GM18505 (cell line): ENCODE data around the gene PLXNA2.

Experiments used
- ATAC-seq: cut with Tn5 transposase; IDR thresholded peaks from one replicate; pipeline ENCODE4 v1.9.1; 2021; ENCODE audit not compliant: unreplicated experiment
- POLR2A ChIP-seq: IDR thresholded peaks from 4 replicates; pipeline ENCODE4 v1.6.1; 2011; ENCODE audit warnings: borderline replicate concordance; ENCODE audit not compliant: insufficient read depth, insufficient read length; ENCODE audit errors: extremely low read depth

Gene PLXNA2

GRCh38 chr1:208243527-208243966 is 637 bp downstream of the PLXNA2 start:
- TF ChIP-seq POLR2A, result no peak
- ATAC-seq, result no peak

- no peak for TF ChIP-seq POLR2A
- ATAC-seq, result no peak
These were observed 1.1 kb downstream of the PLXNA2 start for GRCh38 chr1:208242941-208243526.

- ATAC-seq, result no peak
- TF ChIP-seq POLR2A, result no peak
These were observed 2.0 kb downstream of the PLXNA2 start for GRCh38 chr1:208242146-208242545.

- no peak for ATAC-seq
- TF ChIP-seq POLR2A, result no peak
These were observed 2.7 kb downstream of the PLXNA2 start for GRCh38 chr1:208241512-208241911.

GRCh38 chr1:208240662-208241355 is 3.4 kb downstream of the PLXNA2 start:
- ATAC-seq, result no peak
- no peak for TF ChIP-seq POLR2A

- ATAC-seq, result no peak
- TF ChIP-seq POLR2A, result no peak
These were observed 4.5 kb downstream of the PLXNA2 start for GRCh38 chr1:208239473-208240381.

GRCh38 chr1:208238710-208239472 is 5.3 kb downstream of the PLXNA2 start:
- TF ChIP-seq POLR2A, result no peak
- ATAC-seq, result no peak

GRCh38 chr1:208237241-208237640 is 6.9 kb downstream of the PLXNA2 start:
- no peak for TF ChIP-seq POLR2A
- ATAC-seq, result no peak

GRCh38 chr1:208235982-208236761 is 8.0 kb downstream of the PLXNA2 start:
- ATAC-seq, result peak; percentile 51
- no peak for TF ChIP-seq POLR2A

- no peak for ATAC-seq
- TF ChIP-seq POLR2A, result no peak
These were observed 8.7 kb downstream of the PLXNA2 start for GRCh38 chr1:208235356-208235981.

GRCh38 chr1:208234721-208235120 is 9.5 kb downstream of the PLXNA2 start:
- no peak for TF ChIP-seq POLR2A
- ATAC-seq, result no peak

- ATAC-seq, result no peak
- no peak for TF ChIP-seq POLR2A
These were observed 10.2 kb downstream of the PLXNA2 start for GRCh38 chr1:208233978-208234377.

- no peak for ATAC-seq
- TF ChIP-seq POLR2A, result no peak
These were observed 10.6 kb downstream of the PLXNA2 start for GRCh38 chr1:208233546-208233945.

- no peak for TF ChIP-seq POLR2A
- no peak for ATAC-seq
These were observed 11.5 kb downstream of the PLXNA2 start for GRCh38 chr1:208232662-208233038.
